HepG2 (cell line): ENCODE data around the gene MRPL28. TPM values are rescaled to one million over a fixed set of nuclear protein-coding genes. Genes with fewer than 3 reads are reported as not detected.

Experiments
- CAMTA2 ChIP-seq: sonication (generic); formaldehyde crosslinking; IDR thresholded peaks from 2 replicates; pipeline ENCODE4 v1.4.0; 2020; ENCODE audit warnings: mild to moderate bottlenecking, missing genetic modification reagents, borderline replicate concordance
- ERF ChIP-seq: IDR thresholded peaks from 2 replicates; pipeline ENCODE4 v1.6.1; 2018; ENCODE audit warnings: missing biosample characterization, missing genetic modification reagents
- IKZF5 ChIP-seq: IDR thresholded peaks from 2 replicates; pipeline ENCODE4 v1.6.1; 2018; ENCODE audit warnings: missing genetic modification reagents, mild to moderate bottlenecking, missing compliant biosample characterization
- KAT8 ChIP-seq: IDR thresholded peaks from 2 replicates; pipeline ENCODE4 v1.6.1; 2016; ENCODE audit warnings: missing genetic modification reagents, missing compliant biosample characterization
- LCORL ChIP-seq, 2 experiments: fragments of 450-650 bp in 1 of 2; sonication (generic) in 1 of 2; formaldehyde crosslinking in 1 of 2; IDR thresholded peaks; 2 replicates each; pipeline versions ENCODE4 v1.5.0 to v1.6.1; 2017 to 2020; ENCODE audit warnings: antibody characterized with exemption in 1 of 2, missing genetic modification reagents in 1 of 2
- MXD1 ChIP-seq: sonication (generic); formaldehyde crosslinking; IDR thresholded peaks from 2 replicates; pipeline ENCODE4 v1.4.0; 2020; ENCODE audit warnings: mild to moderate bottlenecking, missing genetic modification reagents
- PHF21A ChIP-seq: sonication (generic); formaldehyde crosslinking; IDR thresholded peaks from 2 replicates; pipeline ENCODE4 v1.5.0; 2020; ENCODE audit warnings: mild to moderate bottlenecking, missing genetic modification reagents
- PITX1 ChIP-seq: sonication (generic); formaldehyde crosslinking; IDR thresholded peaks from 2 replicates; pipeline ENCODE4 v1.5.1; 2020; ENCODE audit warnings: mild to moderate bottlenecking, missing genetic modification reagents
- SNAPC4 ChIP-seq: sonication (generic); formaldehyde crosslinking; IDR thresholded peaks from 2 replicates; pipeline ENCODE4 v1.4.0; 2020; ENCODE audit warnings: mild to moderate bottlenecking, missing genetic modification reagents
- SOX6 ChIP-seq, 2 experiments: fragments of 450-650 bp in 1 of 2; sonication (generic) in 1 of 2; formaldehyde crosslinking in 1 of 2; IDR thresholded peaks; 2 replicates each; pipeline versions ENCODE4 v1.4.0 to v1.6.1; 2017 to 2020; ENCODE audit warnings: antibody characterized with exemption in 1 of 2, mild to moderate bottlenecking in 1 of 2, missing genetic modification reagents in 1 of 2
- SRY ChIP-seq: sonication (generic); formaldehyde crosslinking; IDR thresholded peaks from 2 replicates; pipeline ENCODE4 v1.8.0; 2022; ENCODE audit warnings: mild to moderate bottlenecking, missing genetic modification reagents
- TFDP2 ChIP-seq: sonication (generic); formaldehyde crosslinking; IDR thresholded peaks from 2 replicates; pipeline ENCODE4 v1.4.0; 2020; ENCODE audit warnings: missing genetic modification reagents
- ZNF20 ChIP-seq: sonication (generic); formaldehyde crosslinking; IDR thresholded peaks from 2 replicates; pipeline ENCODE4 v1.4.0; 2020; ENCODE audit warnings: mild to moderate bottlenecking, moderate library complexity, missing genetic modification reagents
- ZNF414 ChIP-seq: sonication (generic); formaldehyde crosslinking; IDR thresholded peaks from 2 replicates; pipeline ENCODE4 v1.5.0; 2020; ENCODE audit warnings: missing genetic modification reagents
- ZNF446 ChIP-seq: sonication (generic); formaldehyde crosslinking; IDR thresholded peaks from 2 replicates; pipeline ENCODE4 v1.5.0; 2020; ENCODE audit warnings: mild to moderate bottlenecking, missing genetic modification reagents
- ZNF501 ChIP-seq: sonication (generic); formaldehyde crosslinking; IDR thresholded peaks from 2 replicates; pipeline ENCODE4 v1.5.1; 2020; ENCODE audit warnings: mild to moderate bottlenecking, moderate library complexity, missing genetic modification reagents
- ZNF543 ChIP-seq: sonication (generic); formaldehyde crosslinking; IDR thresholded peaks from 2 replicates; pipeline ENCODE4 v1.4.0; 2020; ENCODE audit warnings: mild to moderate bottlenecking, missing genetic modification reagents
- ZNF567 ChIP-seq: sonication (generic); formaldehyde crosslinking; IDR thresholded peaks from 2 replicates; pipeline ENCODE4 v1.8.1; 2023; ENCODE audit warnings: mild to moderate bottlenecking, missing genetic modification reagents, borderline replicate concordance
- ZNF816 ChIP-seq: sonication (generic); formaldehyde crosslinking; IDR thresholded peaks from 2 replicates; pipeline ENCODE4 v1.8.0; 2022; ENCODE audit warnings: missing genetic modification reagents, mild to moderate bottlenecking, borderline replicate concordance
- polyA plus RNA-seq, 8 experiments: library from polyadenylated mRNA; depleted of rRNA in 3 of 8; stranded (reverse) in 7 of 8; unstranded in 1 of 8; fragments of >200 nt; fragmentation: Illumina TruSeq in 4 of 8; extraction: Trizol in 4 of 8; gene quantifications; 2 replicates each; pipeline versions ENCODE4 v1.2.1 to v1.2.3, GENCODE V29; 2011 to 2016; ENCODE audit warnings: low read depth in 4 of 8, missing spikeins in 1 of 8, mixed read lengths in 1 of 8; ENCODE audit not compliant: insufficient read depth in 1 of 8
- total RNA-seq, 5 experiments: library from RNA; depleted of rRNA; stranded (reverse); fragments of >200 nt; fragmentation: Illumina TruSeq; extraction: Trizol; gene quantifications; 2 replicates each; pipeline ENCODE4 v1.2.3, GENCODE V29; 2016; ENCODE audit warnings: low read depth in 1 of 5

The MRPL28 gene
- total and polyA plus RNA-seq, 2 of the 13 experiments (the other 11 are each of a cell fraction or from before 2014, with no cell fraction given) = 114 to 135 TPM

GRCh38 chr16:359871-360697, 10.3 kb downstream of the MRPL28 start (continued):
- TF ChIP-seq ZNF567 (CRISPR knock-in tag) (peak; percentile 50; the same call in 1 of the 2 replicates), SNAPC4 (CRISPR knock-in tag) (0 out of 2 replicates have a peak, but pooled peaks have one; percentile 30), LCORL (IDR thresholded peaks at IDR 0.05) (no peak), LCORL (CRISPR knock-in tag; IDR thresholded peaks at IDR 0.05) (peak; percentile 70), TFDP2 (CRISPR knock-in tag) (peak; percentile 30; the same call in 1 of the 2 replicates), ZNF543 (CRISPR knock-in tag) (no peak), ZNF501 (CRISPR knock-in tag) (no peak), CAMTA2 (CRISPR knock-in tag) (0 out of 2 replicates have a peak, but pooled peaks have one; percentile 25), PHF21A (peak; percentile 47; the same call in 1 of the 2 replicates), MXD1 (CRISPR knock-in tag) (0 out of 2 replicates have a peak, but pooled peaks have one; percentile 10), ERF (CRISPR knock-in tag) (0 out of 2 replicates have a peak, but pooled peaks have one; percentile 47), ZNF414 (CRISPR knock-in tag) (peak; percentile 65; the same call in 1 of the 2 replicates), IKZF5 (CRISPR knock-in tag) (0 out of 2 replicates have a peak, but pooled peaks have one; percentile 19), SOX6 (IDR thresholded peaks at IDR 0.05) (no peak), SOX6 (CRISPR knock-in tag; IDR thresholded peaks at IDR 0.05) (peak; percentile 57), SRY (CRISPR knock-in tag) (peak; percentile 63; the same call in 1 of the 2 replicates), PITX1 (peak; percentile 91), KAT8 (CRISPR knock-in tag) (no peak), ZNF816 (peak; percentile 80; the same call in 1 of the 2 replicates), ZNF20 (CRISPR knock-in tag) (no peak), ZNF446 (peak; percentile 76; the same call in 1 of the 2 replicates)
